CD4-positive, alpha-beta memory T cell (primary cell): ENCODE data around the gene TPGS2. TPM values are rescaled to one million over a fixed set of nuclear protein-coding genes. Genes with fewer than 3 reads are reported as not detected.
"Not testable (repeated sequence)": the region's sequence is repeated elsewhere in the genome, so short reads cannot be mapped to it uniquely, and the experiment has no call there.

Source experiments
- CTCF ChIA-PET: fragments of 350-600 bp; sonication (Branson Sonifier 250); formaldehyde crosslinking; loops from one replicate; lab custom pipeline; 2021; ENCODE audit warnings: inconsistent platforms; ENCODE audit not compliant: partially characterized antibody; lab: Charles Lee
- POLR2A ChIA-PET: fragments of 350-600 bp; sonication (Branson Sonifier 250); formaldehyde crosslinking; loops from one replicate; lab custom pipeline; 2021; ENCODE audit not compliant: partially characterized antibody; lab: Charles Lee
- DNase-seq, 5 donors: peaks; one replicate each; pipeline versions ENCODE4 v3.0.0 to v3.0.0-alpha.2; 2020 to 2022; ENCODE audit warnings: mixed read lengths in 1 of 5
- H3K27ac ChIP-seq: one replicate; pipeline ENCODE4 v1.7.0; 2013; ENCODE audit warnings: low read depth, low read length
- H3K27me3 ChIP-seq: 2 replicates; pipeline ENCODE4 v1.7.0; 2013; ENCODE audit warnings: mild to moderate bottlenecking, low read length, moderate library complexity; ENCODE audit not compliant: insufficient read depth
- H3K36me3 ChIP-seq: 2 replicates; pipeline ENCODE4 v1.7.0; 2013; ENCODE audit warnings: mild to moderate bottlenecking, low read length, moderate library complexity; ENCODE audit not compliant: insufficient read depth
- H3K4me1 ChIP-seq: 2 replicates; pipeline ENCODE4 v1.7.0; 2013; ENCODE audit warnings: mild to moderate bottlenecking, low read length, moderate library complexity; ENCODE audit not compliant: insufficient read depth
- H3K4me3 ChIP-seq, 2 donors: one replicate each; pipeline ENCODE4 v1.7.0; 2013; ENCODE audit warnings: low read length in 2 of 2, mild to moderate bottlenecking in 1 of 2
- H3K9me3 ChIP-seq, 2 donors: one replicate each; pipeline ENCODE4 v1.7.0; 2013; ENCODE audit warnings: low read length in 2 of 2, control low read depth in 1 of 2; ENCODE audit not compliant: control insufficient read depth in 1 of 2
- H3K27ac Mint-ChIP-seq, 7 donors: one replicate each; pipeline ENCODE4 v1.8.0; 2020 to 2021; ENCODE audit warnings: mixed read lengths in 7 of 7, mild to moderate bottlenecking in 6 of 7, inconsistent platforms in 3 of 7, moderate library complexity in 3 of 7
- H3K27me3 Mint-ChIP-seq, 2 donors: one replicate each; pipeline ENCODE4 v1.8.0; 2020 to 2021; ENCODE audit warnings: mixed read lengths in 2 of 2
- H3K36me3 Mint-ChIP-seq, 2 donors: one replicate each; pipeline ENCODE4 v1.8.0; 2020 to 2021; ENCODE audit warnings: mixed read lengths in 2 of 2, inconsistent platforms in 1 of 2, mild to moderate bottlenecking in 1 of 2
- H3K4me1 Mint-ChIP-seq, 4 donors: one replicate each; pipeline ENCODE4 v1.8.0; 2020 to 2021; ENCODE audit warnings: mixed read lengths in 4 of 4, mild to moderate bottlenecking in 1 of 4
- H3K4me3 Mint-ChIP-seq, 8 donors: one replicate each; pipeline ENCODE4 v1.8.0; 2020 to 2021; ENCODE audit warnings: mixed read lengths in 8 of 8, mild to moderate bottlenecking in 7 of 8, moderate library complexity in 6 of 8, inconsistent platforms in 3 of 8
- H3K9me3 Mint-ChIP-seq, 8 donors: one replicate each; pipeline ENCODE4 v1.8.0; 2020 to 2021; ENCODE audit warnings: mixed read lengths in 8 of 8, mild to moderate bottlenecking in 5 of 8, inconsistent platforms in 3 of 8, moderate library complexity in 1 of 8
- intact Hi-C: fragments of 100-400 bp; cut with micrococcal nuclease; formaldehyde crosslinking; loops from one replicate; pipeline ENCODE4 v1.15.1; 2023
- polyA plus RNA-seq, 2 donors: library from polyadenylated mRNA; unstranded; fragments of 300-500 nt; fragmentation: Illumina TruSeq; gene quantifications; one replicate each; pipeline ENCODE4 v1.2.3, GENCODE V29; 2021
- total RNA-seq, 2 experiments: library from RNA; stranded (reverse); gene quantifications; one replicate each; pipeline ENCODE4 v1.2.3, GENCODE V29; 2021

TPGS2 gene
- total and polyA plus RNA-seq, 4 experiments from 2014 or later: 51.6 to 75.3 (median 62.1) TPM

DNA sequence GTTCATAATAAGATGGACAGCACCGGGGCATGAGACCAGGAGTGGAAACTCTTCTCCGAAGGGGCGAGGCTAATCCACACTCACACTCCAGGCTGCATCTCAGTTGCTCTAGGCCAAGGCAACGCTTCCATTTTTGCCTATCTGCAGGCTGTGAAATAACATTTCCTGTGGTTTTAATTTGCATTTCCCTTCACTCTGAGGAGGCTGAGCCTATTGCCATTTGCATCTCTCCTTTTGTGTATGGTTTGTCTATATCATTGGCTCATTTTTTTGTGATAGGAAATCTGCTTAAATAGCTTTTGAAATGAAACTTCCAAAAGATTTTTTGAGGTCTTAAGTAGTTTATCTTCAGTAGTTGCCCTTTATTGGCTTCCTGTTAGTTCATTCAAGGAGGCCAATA, 57.6 kb downstream of the TPGS2 start:
- Mint-ChIP-seq H3K27me3 (no peaks in the 10 kb centered on the region), H3K9me3 (peaks cover 0 to 3% (median 0%) of the 10 kb centered on the region in 8 donors), H3K36me3 (no peaks in the 10 kb centered on the region), H3K4me3 (no peak overlapping the region), H3K27ac (peak overlapping the region in 1 of 7 donors; percentile 12), H3K4me1 (peaks cover 6 to 9% (median 7%) of the 10 kb centered on the region in 4 donors)
- CTCF ChIA-PET: no interaction called here
- Histone ChIP-seq H3K36me3 (no peaks in the 10 kb centered on the region), H3K4me3 (no peak overlapping the region), H3K27me3 (no peaks in the 10 kb centered on the region), H3K27ac (no peak overlapping the region), H3K9me3 (no peaks in the 10 kb centered on the region), H3K4me1 (no peaks in the 10 kb centered on the region)
- POLR2A ChIA-PET: no interaction called here
- intact Hi-C loops: no loop called here
- DNase-seq: no peak

DNA sequence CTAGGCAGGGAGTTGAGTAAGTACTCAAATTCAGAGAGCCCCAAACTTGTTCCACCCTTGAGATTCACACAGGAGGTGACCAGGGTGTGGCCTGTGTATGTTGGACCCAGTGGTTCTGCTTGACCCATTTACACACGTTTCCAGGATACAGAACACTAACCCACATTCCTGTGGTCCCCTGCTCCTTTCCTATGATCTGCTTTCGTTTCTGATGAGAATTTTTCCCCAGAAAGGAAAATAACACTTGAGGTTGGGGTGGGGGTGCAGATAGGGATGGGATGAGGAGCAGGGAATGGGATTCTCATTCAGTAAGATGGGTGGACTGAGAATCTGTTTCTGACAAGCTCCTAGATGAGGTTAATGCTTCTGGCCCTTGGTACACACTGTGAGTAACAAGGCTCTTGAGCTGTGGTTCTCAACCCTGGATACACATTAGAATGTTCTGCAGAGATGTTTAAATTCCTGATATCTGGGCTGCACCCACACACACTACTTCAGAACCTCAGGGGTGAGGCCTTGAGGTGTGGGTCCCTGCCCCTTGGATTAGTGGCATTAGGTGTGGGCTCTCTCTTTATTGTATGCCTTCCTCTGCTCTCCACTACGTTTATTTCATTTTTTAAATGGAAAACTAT, 58.4 kb downstream of the TPGS2 start:
- no peaks in the 10 kb centered on the region for H3K9me3 ChIP-seq
- POLR2A ChIA-PET: no interaction called here
- CTCF ChIA-PET: no interaction called here
- H3K27ac Mint-ChIP-seq: no peak overlapping the region
- intact Hi-C loops: no loop called here
- no peaks in the 10 kb centered on the region for H3K27me3 ChIP-seq
- peaks cover 0 to 3% (median 0%) of the 10 kb centered on the region in 8 donors for H3K9me3 Mint-ChIP-seq
- H3K4me3 Mint-ChIP-seq: no peak overlapping the region
- DNase-seq: no peak
- no peak overlapping the region for H3K4me3 ChIP-seq
- no peak overlapping the region for H3K27ac ChIP-seq
- no peaks in the 10 kb centered on the region for H3K4me1 ChIP-seq
- no peaks in the 10 kb centered on the region for H3K36me3 ChIP-seq
- H3K36me3 Mint-ChIP-seq: no peaks in the 10 kb centered on the region
- no peaks in the 10 kb centered on the region for H3K27me3 Mint-ChIP-seq
- H3K4me1 Mint-ChIP-seq: peaks cover 6 to 9% (median 7%) of the 10 kb centered on the region in 4 donors

- CTCF ChIA-PET: no interaction called here
- peaks cover 6 to 9% (median 7%) of the 10 kb centered on the region in 4 donors for H3K4me1 Mint-ChIP-seq
- no peak overlapping the region for H3K4me3 Mint-ChIP-seq
- H3K9me3 ChIP-seq: no peaks in the 10 kb centered on the region
- no peak overlapping the region for H3K27ac ChIP-seq
- H3K4me3 ChIP-seq: no peak overlapping the region
- H3K9me3 Mint-ChIP-seq: peaks cover 0 to 3% (median 0%) of the 10 kb centered on the region in 8 donors
- no peaks in the 10 kb centered on the region for H3K36me3 Mint-ChIP-seq
- H3K27me3 Mint-ChIP-seq: no peaks in the 10 kb centered on the region
- no peak overlapping the region for H3K27ac Mint-ChIP-seq
- no peaks in the 10 kb centered on the region for H3K27me3 ChIP-seq
- DNase-seq: no peak
- intact Hi-C loops: no loop called here
- no peaks in the 10 kb centered on the region for H3K36me3 ChIP-seq
- no peaks in the 10 kb centered on the region for H3K4me1 ChIP-seq
- POLR2A ChIA-PET: no interaction called here
Measured at GRCh38 chr18:36769611-36770314, 59.0 kb downstream of the TPGS2 start.

DNA sequence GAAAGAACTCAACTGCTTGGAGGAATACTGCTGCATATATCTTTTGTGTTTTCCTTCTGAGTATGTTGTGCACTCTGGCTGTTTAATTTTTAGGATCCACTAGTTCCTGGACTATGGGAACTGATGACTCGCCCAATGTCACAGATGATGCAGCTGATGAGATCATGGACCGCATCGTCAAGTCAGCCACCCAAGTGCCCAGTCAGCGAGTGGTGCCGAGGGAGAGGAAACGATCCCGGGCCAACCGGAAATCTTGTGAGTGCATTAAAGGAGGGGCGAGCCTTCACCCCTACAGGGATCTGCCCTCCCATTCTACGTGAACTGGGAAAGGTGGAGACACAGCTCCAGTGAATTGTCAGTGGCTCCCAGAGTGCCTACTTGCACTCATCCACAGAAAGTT, 59.6 kb downstream of the TPGS2 start:
- no peaks in the 10 kb centered on the region for H3K27me3 ChIP-seq
- intact Hi-C loops: no loop called here
- no peak overlapping the region for H3K4me3 ChIP-seq
- POLR2A ChIA-PET: no interaction called here
- no peaks in the 10 kb centered on the region for H3K36me3 Mint-ChIP-seq
- no peaks in the 10 kb centered on the region for H3K36me3 ChIP-seq
- CTCF ChIA-PET: no interaction called here
- H3K27me3 Mint-ChIP-seq: no peaks in the 10 kb centered on the region
- DNase-seq: no peak
- H3K4me1 ChIP-seq: no peaks in the 10 kb centered on the region
- peaks cover 6 to 9% (median 7%) of the 10 kb centered on the region in 4 donors for H3K4me1 Mint-ChIP-seq
- peaks cover 0 to 3% (median 0%) of the 10 kb centered on the region in 8 donors for H3K9me3 Mint-ChIP-seq
- H3K27ac ChIP-seq: no peak overlapping the region
- no peak overlapping the region for H3K4me3 Mint-ChIP-seq
- H3K27ac Mint-ChIP-seq: no peak overlapping the region
- no peaks in the 10 kb centered on the region for H3K9me3 ChIP-seq

DNA sequence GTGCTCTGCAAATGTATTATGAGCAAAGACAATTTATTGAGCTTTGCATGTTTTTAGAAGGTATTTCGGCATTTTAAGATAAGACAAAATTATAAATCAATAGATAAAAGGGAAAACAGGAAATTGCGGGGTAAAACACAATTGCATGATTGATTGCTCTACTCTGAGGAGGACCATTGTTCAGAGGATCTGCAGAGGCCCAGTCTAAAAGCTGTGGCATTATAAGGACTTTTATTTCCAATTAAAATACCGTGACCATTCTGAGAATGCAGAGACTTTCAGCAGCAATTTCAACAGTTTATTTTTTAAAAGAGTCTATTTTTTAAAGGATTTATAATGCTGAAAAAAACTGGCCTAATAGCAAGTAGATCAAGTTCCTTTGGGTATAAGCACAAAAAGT, 62.0 kb downstream of the TPGS2 start:
- Histone ChIP-seq H3K27ac (no peak overlapping the region), H3K9me3 (no peaks in the 10 kb centered on the region), H3K4me3 (no peak overlapping the region), H3K27me3 (no peaks in the 10 kb centered on the region), H3K36me3 (no peaks in the 10 kb centered on the region), H3K4me1 (no peaks in the 10 kb centered on the region)
- Mint-ChIP-seq H3K4me1 (peaks cover 4 to 8% (median 7%) of the 10 kb centered on the region in 4 donors), H3K27me3 (no peaks in the 10 kb centered on the region), H3K27ac (no peak overlapping the region), H3K9me3 (peaks cover 0 to 3% (median 0%) of the 10 kb centered on the region in 8 donors), H3K4me3 (no peak overlapping the region), H3K36me3 (no peaks in the 10 kb centered on the region)
- ChIA-PET POLR2A (no interaction called here), CTCF (interaction anchor here (0.6 kb wide), 1 partner anchor 25 kb away, joined by 3 read pairs; no protein-coding TSS in a partner anchor)
- DNase-seq: no peak
- intact Hi-C loops: no loop called here

DNA sequence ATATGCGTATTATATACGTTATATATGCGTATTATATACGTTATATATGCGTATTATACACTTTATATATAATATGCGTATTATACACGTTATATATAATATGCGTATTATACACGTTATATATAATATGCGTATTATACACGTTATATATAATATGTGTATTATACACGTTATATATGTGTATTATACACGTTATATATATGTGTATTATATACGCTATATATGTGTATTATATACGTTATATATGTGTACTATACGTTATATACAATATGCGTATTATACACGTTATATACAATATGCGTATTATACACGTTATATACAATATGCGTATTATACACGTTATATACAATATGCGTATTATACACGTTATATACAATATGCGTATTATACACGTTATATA, 65.8 kb downstream of the TPGS2 start:
- H3K36me3 ChIP-seq, H3K9me3 Mint-ChIP-seq, H3K36me3 Mint-ChIP-seq, H3K9me3 ChIP-seq, H3K27me3 ChIP-seq, CTCF ChIA-PET, H3K4me1 Mint-ChIP-seq, POLR2A ChIA-PET, DNase-seq, H3K27me3 Mint-ChIP-seq, H3K4me1 ChIP-seq, H3K27ac Mint-ChIP-seq, H3K4me3 ChIP-seq, intact Hi-C loops, H3K4me3 Mint-ChIP-seq, H3K27ac ChIP-seq: not testable (repeated sequence)

- Mint-ChIP-seq H3K36me3 (no peaks in the 10 kb centered on the region), H3K4me3 (no peak overlapping the region), H3K27ac (no peak overlapping the region), H3K4me1 (no peaks in the 10 kb centered on the region), H3K27me3 (peaks cover 0 to 7% of the 10 kb centered on the region in 2 donors), H3K9me3 (peaks cover 0 to 2% (median 0%) of the 10 kb centered on the region in 8 donors)
- no peak for DNase-seq
- Histone ChIP-seq H3K4me3 (no peak overlapping the region), H3K4me1 (no peaks in the 10 kb centered on the region), H3K36me3 (no peaks in the 10 kb centered on the region), H3K27me3 (no peaks in the 10 kb centered on the region), H3K9me3 (no peaks in the 10 kb centered on the region), H3K27ac (no peak overlapping the region)
- intact Hi-C loops: no loop called here
- CTCF ChIA-PET: no interaction called here
- POLR2A ChIA-PET: no interaction called here
Measured at GRCh38 chr18:36762074-36762473, 66.7 kb downstream of the TPGS2 start.
